ENCODE measurements around the gene PRR20G. TPM values are rescaled to one million over a fixed set of nuclear protein-coding genes. Genes with fewer than 3 reads are reported as not detected.

Gene PRR20G
- polyA plus RNA-seq, 3 donors = not detected

DNA sequence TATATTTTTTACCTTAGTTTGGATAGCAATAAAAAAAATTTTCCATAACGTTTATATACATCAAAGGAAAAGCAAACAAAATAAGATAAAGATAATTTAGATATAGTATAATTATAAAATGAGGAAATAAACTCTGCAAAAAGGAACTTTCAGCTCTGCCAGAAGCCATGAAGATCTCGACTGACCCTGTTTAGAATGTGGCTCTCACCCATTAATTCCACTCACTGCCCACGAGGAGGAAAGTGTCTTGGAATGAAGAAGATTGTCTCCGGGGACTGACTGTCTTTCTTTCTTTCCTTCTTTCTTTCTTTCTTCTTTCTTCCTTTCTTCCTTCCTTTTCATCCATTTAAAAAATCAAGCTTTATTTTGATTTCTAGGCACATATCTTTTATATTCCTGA lies 20.1 kb upstream of the PRR20G start:
- Mint-ChIP-seq H3K9me3 (peaks cover 0 to 7% (median 0%) of the 10 kb centered on the region in 7 donors), H3K36me3 (no peaks in the 10 kb centered on the region), H3K27me3 (ENCODE audit: low read depth in 3 of 3) (peaks cover 4 to 20% (median 19%) of the 10 kb centered on the region in 3 donors), H3K27ac (peak overlapping the region; percentile 11 to 92 (median 80)), H3K4me1 (peaks cover 43% of the 10 kb centered on the region), H3K4me3 (peak overlapping the region; percentile 62 to 71)
- no CpG with 5 or more reads among the region's 4 CpGs for WGBS (ENCODE audit: insufficient coverage)
- peak in 1 of 3 donors; percentile 41 for DNase-seq
- peaks cover 26 to 31% of the 10 kb centered on the region in 2 donors for H3K4me1 ChIP-seq (ENCODE audit: control insufficient read depth in 1 of 2, insufficient read depth in 2 of 2, low read length in 2 of 2)
- H3K79me2 ChIP-seq (ENCODE audit: insufficient read depth, low read length) = no peaks in the 10 kb centered on the region
- H3K27me3 ChIP-seq (ENCODE audit: control insufficient read depth in 2 of 2, insufficient read depth in 2 of 2, low read length in 2 of 2) = peaks cover 0 to 2% of the 10 kb centered on the region in 2 donors
- peak overlapping the region in 1 of 2 donors; percentile 76 for H3K27ac ChIP-seq (ENCODE audit: low read depth in 1 of 2, low read length in 2 of 2)
- no peaks in the 10 kb centered on the region for H3K36me3 ChIP-seq (replicated peaks in 1 of 2; ENCODE audit: control insufficient read depth in 1 of 2, insufficient read depth in 2 of 2, low read length in 2 of 2)
- H4K20me1 ChIP-seq (ENCODE audit: insufficient read depth, low read length) = no peaks in the 10 kb centered on the region
- TF ChIP-seq CTCF (IDR thresholded peaks at IDR 0.05) = no peak
- intact Hi-C loops (cut with micrococcal nuclease) = loop anchor here (10.0 kb wide), 2 partner anchors 323 to 393 kb away; partner anchors contain the start of gene PLXNA1 (in 1 of the 2)
- no peaks in the 10 kb centered on the region for H3K9me3 ChIP-seq (replicated peaks in 1 of 2; ENCODE audit: control insufficient read depth in 1 of 2, insufficient read depth in 1 of 2, low read length in 2 of 2)
- peak overlapping the region; percentile 59 for H3K4me2 ChIP-seq (replicated peaks; ENCODE audit: extremely low read depth, low read length, poor library complexity, severe bottlenecking)
- no peak overlapping the region for H3K9ac ChIP-seq (ENCODE audit: insufficient read depth, low read length, poor library complexity, severe bottlenecking)
- peak overlapping the region in 1 of 3 experiments; percentile 62 for H3K4me3 ChIP-seq (replicated peaks in 1 of 3; ENCODE audit: low read depth in 2 of 3, low read length in 3 of 3)
- H2AFZ ChIP-seq (ENCODE audit: insufficient read depth, low read depth, low read length, poor library complexity, severe bottlenecking) = no peak overlapping the region

DNA sequence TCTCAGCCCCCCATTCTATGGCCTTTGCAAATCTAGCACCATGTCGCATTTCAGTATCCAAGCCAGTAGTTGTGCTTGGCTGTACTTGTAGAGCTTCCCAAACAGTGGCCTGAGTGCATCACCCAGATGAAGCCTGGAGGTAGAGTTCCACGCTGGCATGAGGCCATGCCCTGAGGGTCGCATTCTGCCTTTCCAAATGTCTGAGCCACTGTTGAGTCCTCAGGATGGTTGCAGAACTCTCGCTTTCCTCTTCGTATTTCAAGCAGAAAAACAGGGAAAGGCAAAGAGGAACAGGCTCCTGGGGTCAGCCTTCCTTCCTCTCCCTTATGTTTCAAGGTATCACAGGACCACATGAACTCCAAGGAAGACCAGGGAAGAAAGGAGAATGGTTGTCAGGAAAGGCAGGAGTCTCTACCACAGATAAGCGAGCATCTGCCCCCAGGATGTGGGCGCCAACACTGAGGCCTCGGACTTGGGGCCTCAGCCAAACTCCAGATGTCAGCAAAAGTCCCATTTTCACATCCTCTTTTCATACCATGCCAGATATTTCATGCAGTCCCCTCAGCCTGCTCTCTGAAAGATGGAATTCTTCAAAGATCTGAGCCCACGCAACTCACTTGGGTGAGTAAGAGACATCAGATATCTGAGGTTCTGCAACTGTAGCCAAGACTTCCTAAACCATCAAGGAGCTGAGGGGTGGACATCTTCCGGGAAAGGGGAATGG lies 19.4 kb upstream of the PRR20G start:
- no peaks in the 10 kb centered on the region for H3K36me3 Mint-ChIP-seq
- Histone ChIP-seq H3K27me3 (ENCODE audit: control insufficient read depth in 2 of 2, insufficient read depth in 2 of 2, low read length in 2 of 2) (peaks cover 0 to 2% of the 10 kb centered on the region in 2 donors), H3K9me3 (replicated peaks in 1 of 2; ENCODE audit: control insufficient read depth in 1 of 2, insufficient read depth in 1 of 2, low read length in 2 of 2) (no peaks in the 10 kb centered on the region), H3K36me3 (replicated peaks in 1 of 2; ENCODE audit: control insufficient read depth in 1 of 2, insufficient read depth in 2 of 2, low read length in 2 of 2) (no peaks in the 10 kb centered on the region), H4K20me1 (ENCODE audit: insufficient read depth, low read length) (no peaks in the 10 kb centered on the region), H3K4me3 (replicated peaks in 1 of 3; ENCODE audit: low read depth in 2 of 3, low read length in 3 of 3) (peak overlapping the region in 2 of 3 experiments; percentile 10 to 62), H3K4me1 (ENCODE audit: control insufficient read depth in 1 of 2, insufficient read depth in 2 of 2, low read length in 2 of 2) (peaks cover 26 to 31% of the 10 kb centered on the region in 2 donors), H2AFZ (ENCODE audit: insufficient read depth, low read depth, low read length, poor library complexity, severe bottlenecking) (peak overlapping the region; percentile 66), H3K4me2 (replicated peaks; ENCODE audit: extremely low read depth, low read length, poor library complexity, severe bottlenecking) (peak overlapping the region; percentile 59), H3K79me2 (ENCODE audit: insufficient read depth, low read length) (no peaks in the 10 kb centered on the region), H3K9ac (ENCODE audit: insufficient read depth, low read length, poor library complexity, severe bottlenecking) (peak overlapping the region; percentile 15), H3K27ac (ENCODE audit: low read depth in 1 of 2, low read length in 2 of 2) (peak overlapping the region; percentile 57 to 76)
- no peak for TF ChIP-seq CTCF (IDR thresholded peaks at IDR 0.05)
- H3K27ac Mint-ChIP-seq = peak overlapping the region; percentile 78 to 95 (median 90)
- peak; percentile 49 to 76 (median 62) for DNase-seq
- peak overlapping the region; percentile 62 to 86 for H3K4me3 Mint-ChIP-seq
- WGBS (ENCODE audit: insufficient coverage) = 21% methylated on average over 7 of the region's 10 CpGs
- intact Hi-C loops (cut with micrococcal nuclease) = loop anchor here (10.0 kb wide), 2 partner anchors 322 to 392 kb away; partner anchors contain the start of gene PLXNA1 (in 1 of the 2)
- peaks cover 41% of the 10 kb centered on the region for H3K4me1 Mint-ChIP-seq
- H3K27me3 Mint-ChIP-seq (ENCODE audit: low read depth in 3 of 3) = peaks cover 4 to 18% (median 15%) of the 10 kb centered on the region in 3 donors
- H3K9me3 Mint-ChIP-seq = peaks cover 0 to 7% (median 0%) of the 10 kb centered on the region in 7 donors

Data from CD14-positive monocyte (primary cell).